Body of pancreas (tissue), 4 donors: ENCODE results near the gene ADPRHL1. TPM values are rescaled to one million over a fixed set of nuclear protein-coding genes. Genes with fewer than 3 reads are reported as not detected.

Experiments
- ATAC-seq: fragments of 150-250 bp; one replicate; pipeline ENCODE4 v1.9.1; 2016
- DNase-seq, 4 donors: peaks; one replicate each; pipeline ENCODE4 v3.0.0-alpha.2; 2019
- H3K27ac ChIP-seq, 4 donors: fragments of 200-600 bp; sonication (generic); 1 replicate in 3 of 4; 2 replicates in 1 of 4; pipeline versions ENCODE4 v1.5.1 to v1.6.1; 2016 to 2019; ENCODE audit warnings: mild to moderate bottlenecking in 1 of 4, mixed read lengths in 1 of 4, moderate library complexity in 1 of 4
- H3K27me3 ChIP-seq, 2 donors: fragments of 200-600 bp; sonication (generic); one replicate each; pipeline ENCODE4 v1.6.0; 2016; ENCODE audit warnings: mild to moderate bottlenecking in 1 of 2
- H3K36me3 ChIP-seq, 2 donors: fragments of 200-600 bp; sonication (generic); replicated peaks in 1 of 2; 2 replicates each; pipeline ENCODE4 v1.5.1; 2016; ENCODE audit warnings: low read depth in 2 of 2; ENCODE audit not compliant: insufficient read depth in 1 of 2
- H3K4me1 ChIP-seq: fragments of 200-600 bp; sonication (generic); one replicate; pipeline ENCODE4 v1.6.0; 2016
- H3K4me3 ChIP-seq, 2 donors: fragments of 200-600 bp; sonication (generic); 1 replicate in 1 of 2; 2 replicates in 1 of 2; pipeline ENCODE4 v1.5.1; 2016 to 2019
- H3K9me3 ChIP-seq, 3 donors: fragments of 200-600 bp; sonication (generic); 1 replicate in 2 of 3; 2 replicates in 1 of 3; pipeline ENCODE4 v1.5.1; 2016
- POLR2A ChIP-seq, 3 donors: fragments of 450-650 bp; IDR thresholded peaks; one replicate each; pipeline ENCODE4 v1.6.1; 2016; ENCODE audit warnings: antibody characterized with exemption in 3 of 3, mild to moderate bottlenecking in 2 of 3
- WGBS, 2 donors: methylation state at CpG; one replicate each; pipeline ENCODE4 v1.1.5; 2017; 5-methylcytosine and 5-hydroxymethylcytosine counted together
- intact Hi-C: fragments of 100-400 bp; cut with DNase I; formaldehyde crosslinking; loops from one replicate; pipeline ENCODE4 v1.15.1; 2023
- total RNA-seq, 2 donors: library from RNA; depleted of rRNA; stranded (reverse); fragments of >200 nt; gene quantifications; one replicate each; pipeline ENCODE4 v1.1.0, GENCODE V29; 2016
- TF ChIP-seq, protein P1 (sequence below), 7 experiments: fragments of 450-650 bp in 4 of 7; fragments of 200-600 bp in 3 of 7; sonication (generic) in 3 of 7; IDR thresholded peaks; one replicate each; pipeline ENCODE4 v1.5.1; 2016 to 2019; ENCODE audit warnings: antibody characterized with exemption in 7 of 7

Gene ADPRHL1
- total RNA-seq, 2 donors from 2014 or later = 6.0 to 15.8 TPM

GRCh38 chr13:113429608-113429985 is 23.7 kb downstream of the ADPRHL1 start:
- 85 to 98% methylated on average over 5 to 16 of the region's 16 CpGs for WGBS, 2 donors
- Histone ChIP-seq H3K9me3 (no peaks in the 10 kb centered on the region), H3K27me3 (no peaks in the 10 kb centered on the region), H3K36me3 (no peaks in the 10 kb centered on the region), H3K4me3 (no peak overlapping the region), H3K27ac (no peak overlapping the region), H3K4me1 (no peaks in the 10 kb centered on the region)
- no peak for DNase-seq
- ATAC-seq = no peak
- intact Hi-C loops = no loop called here
- TF ChIP-seq, protein P1, sequence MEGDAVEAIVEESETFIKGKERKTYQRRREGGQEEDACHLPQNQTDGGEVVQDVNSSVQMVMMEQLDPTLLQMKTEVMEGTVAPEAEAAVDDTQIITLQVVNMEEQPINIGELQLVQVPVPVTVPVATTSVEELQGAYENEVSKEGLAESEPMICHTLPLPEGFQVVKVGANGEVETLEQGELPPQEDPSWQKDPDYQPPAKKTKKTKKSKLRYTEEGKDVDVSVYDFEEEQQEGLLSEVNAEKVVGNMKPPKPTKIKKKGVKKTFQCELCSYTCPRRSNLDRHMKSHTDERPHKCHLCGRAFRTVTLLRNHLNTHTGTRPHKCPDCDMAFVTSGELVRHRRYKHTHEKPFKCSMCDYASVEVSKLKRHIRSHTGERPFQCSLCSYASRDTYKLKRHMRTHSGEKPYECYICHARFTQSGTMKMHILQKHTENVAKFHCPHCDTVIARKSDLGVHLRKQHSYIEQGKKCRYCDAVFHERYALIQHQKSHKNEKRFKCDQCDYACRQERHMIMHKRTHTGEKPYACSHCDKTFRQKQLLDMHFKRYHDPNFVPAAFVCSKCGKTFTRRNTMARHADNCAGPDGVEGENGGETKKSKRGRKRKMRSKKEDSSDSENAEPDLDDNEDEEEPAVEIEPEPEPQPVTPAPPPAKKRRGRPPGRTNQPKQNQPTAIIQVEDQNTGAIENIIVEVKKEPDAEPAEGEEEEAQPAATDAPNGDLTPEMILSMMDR (IDR thresholded peaks at IDR 0.05) = no peak
- no peak for TF ChIP-seq POLR2A (IDR thresholded peaks at IDR 0.05)

GRCh38 chr13:113428871-113429607 is 24.2 kb downstream of the ADPRHL1 start:
- WGBS, 2 donors = 91 to 92% methylated on average over 39 to 44 of the region's 45 CpGs
- intact Hi-C loops = no loop called here
- no peak for ATAC-seq

GRCh38 chr13:113428469-113428865 is 24.8 kb downstream of the ADPRHL1 start:
- WGBS, 2 donors = 91% methylated on average over 8 to 17 of the region's 17 CpGs
- intact Hi-C loops = no loop called here
- Histone ChIP-seq H3K4me1 (no peaks in the 10 kb centered on the region), H3K36me3 (no peaks in the 10 kb centered on the region), H3K9me3 (no peaks in the 10 kb centered on the region), H3K4me3 (no peak overlapping the region), H3K27me3 (no peaks in the 10 kb centered on the region), H3K27ac (no peak overlapping the region)
- ATAC-seq = no peak
- DNase-seq = no peak
- TF ChIP-seq, protein P1 (IDR thresholded peaks at IDR 0.05) = no peak
- no peak for TF ChIP-seq POLR2A (IDR thresholded peaks at IDR 0.05)

More at GRCh38 chr13:113428871-113429607, 24.2 kb downstream of the ADPRHL1 start:
- H3K27ac ChIP-seq = no peak overlapping the region
- no peaks in the 10 kb centered on the region for H3K27me3 ChIP-seq
- no peak overlapping the region for H3K4me3 ChIP-seq
- no peaks in the 10 kb centered on the region for H3K4me1 ChIP-seq
- DNase-seq = no peak
- TF ChIP-seq POLR2A (IDR thresholded peaks at IDR 0.05) = no peak
- TF ChIP-seq, protein P1 (IDR thresholded peaks at IDR 0.05) = no peak
- no peaks in the 10 kb centered on the region for H3K36me3 ChIP-seq
- H3K9me3 ChIP-seq = no peaks in the 10 kb centered on the region

GRCh38 chr13:113427562-113428468 is 25.5 kb downstream of the ADPRHL1 start:
- TF ChIP-seq, protein P1 (IDR thresholded peaks at IDR 0.05) = no peak
- TF ChIP-seq POLR2A (IDR thresholded peaks at IDR 0.05) = no peak
- Histone ChIP-seq H3K27ac (no peak overlapping the region), H3K36me3 (no peaks in the 10 kb centered on the region), H3K9me3 (no peaks in the 10 kb centered on the region), H3K4me1 (no peaks in the 10 kb centered on the region), H3K27me3 (no peaks in the 10 kb centered on the region), H3K4me3 (no peak overlapping the region)
- 81 to 85% methylated on average over 15 to 31 of the region's 31 CpGs for WGBS, 2 donors
- no peak for ATAC-seq
- intact Hi-C loops = no loop called here
- DNase-seq = no peak
